CD4-positive, alpha-beta T cell (primary cell): ENCODE measurements around the gene SLC25A29. TPM values are rescaled to one million over a fixed set of nuclear protein-coding genes. Genes with fewer than 3 reads are reported as not detected.
"Not testable (repeated sequence)": the region's sequence is repeated elsewhere in the genome, so short reads cannot be mapped to it uniquely, and the experiment has no call there.

ENCODE experiments used
- ATAC-seq: fragments of 200-7000 bp; cut with Tn5 transposase; one replicate; pipeline ENCODE4 v1.10.0; 2022; ENCODE audit warnings: mild to moderate bottlenecking; ENCODE audit not compliant: poor library complexity
- CTCF ChIA-PET: fragments of 350-600 bp; sonication (Branson Sonifier 250); formaldehyde crosslinking; loops from one replicate; lab custom pipeline; 2021; ENCODE audit warnings: antibody characterized with exemption, inconsistent platforms; lab: Charles Lee
- POLR2A ChIA-PET: fragments of 350-600 bp; sonication (Branson Sonifier 250); formaldehyde crosslinking; loops from one replicate; lab custom pipeline; 2021; ENCODE audit warnings: antibody characterized with exemption, inconsistent platforms; lab: Charles Lee
- DNase-seq, 14 experiments: peaks; one replicate each; pipeline ENCODE4 v3.0.0-alpha.2; 2013 to 2020; ENCODE audit warnings: mixed read lengths in 2 of 14
- H3K27ac ChIP-seq, 2 donors: one replicate each; pipeline versions ENCODE4 v1.5.1 to v1.7.0; 2013; ENCODE audit warnings: low read length in 2 of 2, low read depth in 1 of 2, mild to moderate bottlenecking in 1 of 2
- H3K27me3 ChIP-seq, 2 experiments: 1 replicate in 1 of 2; 2 replicates in 1 of 2; pipeline versions ENCODE4 v1.6.1 to v1.7.0; 2013; ENCODE audit warnings: low read length in 2 of 2, control low read depth in 1 of 2, mild to moderate bottlenecking in 1 of 2, moderate library complexity in 1 of 2; ENCODE audit not compliant: insufficient read depth in 2 of 2, control insufficient read depth in 1 of 2
- H3K36me3 ChIP-seq: one replicate; pipeline ENCODE4 v1.6.1; 2013; ENCODE audit warnings: low read length, control low read depth; ENCODE audit not compliant: insufficient read depth
- H3K4me1 ChIP-seq: one replicate; pipeline ENCODE4 v1.6.1; 2013; ENCODE audit warnings: low read length, control low read depth; ENCODE audit not compliant: insufficient read depth
- H3K4me3 ChIP-seq: one replicate; pipeline ENCODE4 v1.5.1; 2013; ENCODE audit warnings: mild to moderate bottlenecking, low read length, moderate library complexity
- H3K9me3 ChIP-seq, 2 experiments: 1 replicate in 1 of 2; 2 replicates in 1 of 2; pipeline versions ENCODE4 v1.6.1 to v1.7.0; 2013; ENCODE audit warnings: low read length in 2 of 2, mild to moderate bottlenecking in 2 of 2, control low read depth in 1 of 2, moderate library complexity in 1 of 2; ENCODE audit not compliant: control insufficient read depth in 1 of 2, insufficient read depth in 1 of 2
- H3K27ac Mint-ChIP-seq: one replicate; pipeline ENCODE4 v1.8.0; 2020; ENCODE audit warnings: mixed read lengths
- H3K27me3 Mint-ChIP-seq: one replicate; pipeline ENCODE4 v1.8.0; 2021; ENCODE audit warnings: mixed read lengths
- H3K36me3 Mint-ChIP-seq: one replicate; pipeline ENCODE4 v1.8.0; 2021; ENCODE audit warnings: low read depth, mixed read lengths
- H3K4me1 Mint-ChIP-seq: one replicate; pipeline ENCODE4 v1.8.0; 2021; ENCODE audit warnings: low read depth, mixed read lengths
- H3K4me3 Mint-ChIP-seq: one replicate; pipeline ENCODE4 v1.8.0; 2020; ENCODE audit warnings: mild to moderate bottlenecking, mixed read lengths
- H3K9me3 Mint-ChIP-seq: one replicate; pipeline ENCODE4 v1.8.0; 2020; ENCODE audit warnings: mixed read lengths
- CTCF ChIP-seq: fragments of 200-600 bp; IDR thresholded peaks from one replicate; pipeline ENCODE4 v1.8.0; 2022; ENCODE audit warnings: antibody characterized with exemption, mild to moderate bottlenecking
- intact Hi-C, 2 experiments: fragments of 100-400 bp; cut with DNase I in 1 of 2; cut with micrococcal nuclease in 1 of 2; formaldehyde crosslinking; loops; one replicate each; pipeline versions ENCODE4 v1.15.1 to v1.9.0; 2023 to 2025; cut with DNase I, micrococcal nuclease
- total RNA-seq, 174 experiments: library from RNA in 2 of 174; stranded (reverse) in 2 of 174; gene quantifications; one replicate each; pipeline ENCODE4 v1.2.3 and lab custom pipeline; 2021 to 2026

Gene SLC25A29
- total RNA-seq, 2 experiments from 2014 or later = 2.5 TPM

- ChIA-PET CTCF (no interaction called here), POLR2A (no interaction called here)
- Mint-ChIP-seq H3K9me3 (no peaks in the 10 kb centered on the region), H3K4me3 (no peak overlapping the region), H3K36me3 (no peaks in the 10 kb centered on the region), H3K27ac (no peak overlapping the region), H3K27me3 (no peaks in the 10 kb centered on the region), H3K4me1 (no peaks in the 10 kb centered on the region)
- no peaks in the 10 kb centered on the region for H3K27me3 ChIP-seq
- no peak overlapping the region for H3K4me3 ChIP-seq
- intact Hi-C loops = no loop called here
- no peak for TF ChIP-seq CTCF
- no peak overlapping the region for H3K27ac ChIP-seq
- no peaks in the 10 kb centered on the region for H3K9me3 ChIP-seq
- peaks cover 4% of the 10 kb centered on the region for H3K4me1 ChIP-seq
- H3K36me3 ChIP-seq = peaks cover 8% of the 10 kb centered on the region
- peak in 1 of 14 experiments; percentile 21 for DNase-seq
- no peak for ATAC-seq
Observed at GRCh38 chr14:100290607-100291304, 15.5 kb downstream of the SLC25A29 start.

- no peaks in the 10 kb centered on the region for H3K27me3 ChIP-seq
- no peaks in the 10 kb centered on the region for H3K4me1 Mint-ChIP-seq
- ChIA-PET CTCF (no interaction called here), POLR2A (no interaction called here)
- H3K36me3 Mint-ChIP-seq = no peaks in the 10 kb centered on the region
- H3K36me3 ChIP-seq = peaks cover 8% of the 10 kb centered on the region
- DNase-seq (no peak), ATAC-seq (no peak)
- H3K9me3 Mint-ChIP-seq = no peaks in the 10 kb centered on the region
- TF ChIP-seq CTCF = no peak
- no peak overlapping the region for H3K4me3 Mint-ChIP-seq
- H3K4me3 ChIP-seq = no peak overlapping the region
- H3K27ac Mint-ChIP-seq = no peak overlapping the region
- H3K9me3 ChIP-seq = no peaks in the 10 kb centered on the region
- no peak overlapping the region for H3K27ac ChIP-seq
- intact Hi-C loops = loop anchor here (5.0 kb wide), 2 partner anchors 87 to 318 kb away; partner anchors contain the start of gene WDR25 (in 1 of the 2)
- H3K27me3 Mint-ChIP-seq = no peaks in the 10 kb centered on the region
- H3K4me1 ChIP-seq = peaks cover 9% of the 10 kb centered on the region
Observed at GRCh38 chr14:100289916-100290606, 16.2 kb downstream of the SLC25A29 start.

- no peaks in the 10 kb centered on the region for H3K27me3 Mint-ChIP-seq
- no peak for TF ChIP-seq CTCF
- DNase-seq (no peak), ATAC-seq (no peak)
- H3K9me3 Mint-ChIP-seq = no peaks in the 10 kb centered on the region
- ChIA-PET POLR2A (no interaction called here), CTCF (no interaction called here)
- Histone ChIP-seq H3K4me1 (peaks cover 15% of the 10 kb centered on the region), H3K27ac (no peak overlapping the region), H3K36me3 (peaks cover 8% of the 10 kb centered on the region), H3K27me3 (no peaks in the 10 kb centered on the region), H3K4me3 (no peak overlapping the region), H3K9me3 (no peaks in the 10 kb centered on the region)
- intact Hi-C loops = loop anchor here (5.0 kb wide), 2 partner anchors 89 to 316 kb away; partner anchors contain the start of gene WDR25 (in 1 of the 2)
- no peaks in the 10 kb centered on the region for H3K36me3 Mint-ChIP-seq
- H3K4me3 Mint-ChIP-seq = no peak overlapping the region
- H3K27ac Mint-ChIP-seq = no peak overlapping the region
- no peaks in the 10 kb centered on the region for H3K4me1 Mint-ChIP-seq
Observed at GRCh38 chr14:100288382-100289185, 17.7 kb downstream of the SLC25A29 start.

- H3K27ac Mint-ChIP-seq, H3K4me3 ChIP-seq, H3K27me3 Mint-ChIP-seq, H3K9me3 Mint-ChIP-seq, CTCF ChIA-PET, H3K36me3 ChIP-seq, POLR2A ChIA-PET, H3K27ac ChIP-seq, H3K36me3 Mint-ChIP-seq, H3K9me3 ChIP-seq, DNase-seq, H3K27me3 ChIP-seq, ATAC-seq, H3K4me3 Mint-ChIP-seq, H3K4me1 Mint-ChIP-seq: not testable (repeated sequence)
- intact Hi-C loops = loop anchor here (5.0 kb wide), 2 partner anchors 89 to 316 kb away; partner anchors contain the start of gene WDR25 (in 1 of the 2)
- peaks cover 15% of the 10 kb centered on the region for H3K4me1 ChIP-seq
Observed at GRCh38 chr14:100287998-100288295, 18.3 kb downstream of the SLC25A29 start.
